Hematopoietic multipotent progenitor cell treated with erythropoietin and hydrocortisone succinate and interleukin-3 and kit ligand, for 17 days (in vitro differentiated cells): ENCODE results near the gene P2RY14.
"Not testable (repeated sequence)": the region's sequence is repeated elsewhere in the genome, so short reads cannot be mapped to it uniquely, and the experiment has no call there.

Experiments
- DNase-seq: peaks from one replicate; pipeline ENCODE4 v3.0.0-alpha.2; 2015; ENCODE audit warnings: low spot score

The P2RY14 gene

DNA sequence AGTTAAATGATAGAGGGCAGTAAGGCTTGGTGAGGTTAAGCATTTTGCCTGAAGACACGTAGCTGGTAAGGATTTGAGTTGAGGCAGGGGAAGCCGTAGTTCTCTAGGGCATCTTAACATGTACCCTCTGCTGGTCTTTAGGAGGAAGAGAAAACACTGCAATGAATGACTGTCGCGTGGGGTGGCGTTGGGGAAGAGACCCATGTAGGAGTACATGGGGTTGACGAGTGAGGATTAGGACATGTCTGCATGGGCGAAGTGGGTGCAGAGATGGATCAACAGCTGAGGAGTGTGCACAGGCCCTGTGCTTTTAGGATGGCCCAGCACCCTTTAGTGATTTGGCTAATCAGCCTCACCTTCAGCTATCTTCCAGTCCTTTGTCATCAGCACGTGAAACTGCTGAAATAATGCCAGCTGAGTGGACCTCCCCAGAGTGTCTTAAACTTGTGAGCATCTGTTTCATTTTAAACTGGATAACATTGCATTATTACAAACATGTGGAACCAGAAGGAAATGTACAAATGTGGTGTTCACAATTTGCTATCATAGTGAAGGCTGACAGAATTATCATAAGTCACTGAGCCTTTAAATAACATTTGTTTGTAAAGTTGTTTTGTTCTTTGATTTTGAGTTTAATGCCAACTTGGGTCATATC, 15.3 kb downstream of the P2RY14 start:
- DNase-seq: no peak

DNA sequence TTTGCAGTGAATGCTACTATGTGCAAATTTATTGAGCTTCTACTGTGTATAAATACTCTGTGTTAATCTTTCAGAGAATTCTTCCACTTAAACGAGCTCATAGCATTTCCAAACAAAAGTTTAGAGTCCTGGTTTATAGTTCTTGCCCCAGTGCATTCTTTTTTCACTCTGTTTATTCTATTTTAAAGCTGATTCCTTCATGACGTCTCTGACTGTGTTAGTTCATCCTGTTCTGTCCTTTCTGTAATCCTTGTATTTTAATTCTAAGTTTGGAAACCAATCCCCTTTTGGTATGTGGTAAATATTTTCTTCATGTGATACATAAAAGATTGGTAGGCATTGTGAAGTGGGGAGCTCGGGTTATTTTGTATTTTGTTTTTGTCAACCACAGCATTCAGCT, 18.7 kb downstream of the P2RY14 start:
- DNase-seq: no peak

DNA sequence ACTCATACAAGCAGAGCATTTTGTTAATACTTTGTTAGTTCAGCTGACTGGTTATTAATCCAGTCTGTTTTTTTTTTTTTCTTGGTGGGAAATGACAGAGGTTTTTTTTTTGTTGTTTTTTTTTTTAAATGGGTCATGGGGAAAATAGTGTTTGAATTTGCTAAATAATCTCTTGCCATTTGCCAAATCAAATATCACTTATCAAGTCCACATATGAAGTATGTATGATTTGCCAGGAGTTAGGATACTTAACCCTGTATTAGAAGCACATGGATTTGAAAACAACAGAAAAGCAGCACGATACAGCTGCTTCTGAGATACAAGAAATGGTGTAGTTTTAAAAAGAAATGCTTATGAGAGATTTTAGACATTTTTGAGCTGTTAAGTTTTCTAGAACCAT, 21.6 kb downstream of the P2RY14 start:
- DNase-seq: no peak

DNA sequence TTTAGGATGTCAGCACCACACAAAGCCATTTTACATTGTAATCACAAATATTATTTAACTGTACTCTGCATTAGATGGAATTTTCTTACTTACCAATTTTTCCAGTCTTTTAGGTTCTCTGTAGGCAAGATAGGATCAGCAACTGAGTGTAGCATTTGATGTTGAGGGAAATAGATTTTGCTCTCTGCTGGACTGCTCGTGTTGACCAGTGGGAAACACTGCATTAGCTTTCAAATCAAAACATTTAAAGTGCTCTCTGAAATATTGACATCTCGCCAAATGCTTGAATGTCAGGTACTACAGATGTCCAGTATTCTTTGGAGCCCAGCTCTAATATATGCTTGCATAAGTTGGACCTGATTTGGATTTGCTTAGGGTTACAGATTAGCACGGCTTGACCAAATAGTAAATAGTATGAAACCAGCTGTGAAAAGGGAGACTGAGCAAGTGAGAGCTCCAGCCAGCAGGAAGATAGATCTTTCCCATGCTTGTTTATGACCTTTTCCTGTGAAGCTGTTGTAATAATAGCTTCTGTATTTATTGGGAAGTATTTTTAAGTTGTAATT, 29.5 kb downstream of the P2RY14 start:
- DNase-seq: no peak

DNA sequence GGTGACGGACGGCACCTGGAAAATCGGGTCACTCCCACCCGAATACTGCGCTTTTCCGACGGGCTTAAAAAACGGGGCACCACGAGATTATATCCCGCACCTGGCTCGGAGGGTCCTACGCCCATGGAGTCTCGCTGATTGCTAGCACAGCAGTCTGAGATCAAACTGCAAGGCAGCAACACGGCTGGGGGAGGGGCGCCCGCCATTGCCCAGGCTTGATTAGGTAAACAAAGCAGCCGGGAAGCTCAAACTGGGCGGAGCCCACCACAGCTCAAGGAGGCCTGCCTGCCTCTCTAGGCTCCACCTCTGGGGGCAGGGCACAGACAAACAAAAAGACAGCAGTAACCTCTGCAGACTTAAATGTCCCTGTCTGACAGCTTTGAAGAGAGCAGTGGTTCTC, 36.3 kb downstream of the P2RY14 start:
- DNase-seq: not testable (repeated sequence)

DNA sequence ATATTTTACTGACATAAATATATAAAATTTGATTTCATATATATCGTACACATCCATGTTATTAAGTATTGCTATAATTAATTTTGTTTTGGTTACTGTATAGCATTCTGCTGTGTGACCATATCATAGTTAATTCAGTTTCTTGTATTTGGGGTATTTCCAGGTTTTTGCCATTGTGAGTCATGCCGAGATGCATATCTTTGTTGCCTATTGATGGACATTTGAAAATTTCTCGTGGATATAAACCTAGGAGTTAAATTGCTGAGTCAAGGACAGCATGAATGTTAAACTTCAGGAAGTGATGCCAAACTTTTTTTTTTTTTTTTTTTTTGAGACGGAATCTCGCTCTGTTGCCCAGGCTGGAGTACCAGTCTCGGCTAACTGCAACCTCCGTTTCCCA, 41.6 kb downstream of the P2RY14 start:
- DNase-seq: no peak

DNA sequence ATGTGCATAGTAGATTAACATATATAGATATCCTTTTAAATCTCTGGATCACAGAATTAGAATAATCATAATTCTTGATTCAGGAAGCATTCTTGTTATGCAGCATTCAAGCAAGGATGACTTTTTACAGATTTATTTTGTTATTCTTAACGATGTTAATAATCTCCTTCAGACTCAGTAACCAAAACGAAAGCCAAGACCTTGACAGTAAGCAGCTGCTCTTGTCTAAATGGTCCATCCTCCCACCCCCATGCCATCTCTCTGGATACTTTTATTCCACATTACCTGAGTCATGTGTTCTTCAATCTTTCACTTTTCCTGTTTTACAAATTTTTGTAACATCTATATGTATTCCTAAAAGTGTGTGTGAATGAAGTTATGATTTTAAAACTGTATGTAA, 42.0 kb downstream of the P2RY14 start:
- DNase-seq: no peak

DNA sequence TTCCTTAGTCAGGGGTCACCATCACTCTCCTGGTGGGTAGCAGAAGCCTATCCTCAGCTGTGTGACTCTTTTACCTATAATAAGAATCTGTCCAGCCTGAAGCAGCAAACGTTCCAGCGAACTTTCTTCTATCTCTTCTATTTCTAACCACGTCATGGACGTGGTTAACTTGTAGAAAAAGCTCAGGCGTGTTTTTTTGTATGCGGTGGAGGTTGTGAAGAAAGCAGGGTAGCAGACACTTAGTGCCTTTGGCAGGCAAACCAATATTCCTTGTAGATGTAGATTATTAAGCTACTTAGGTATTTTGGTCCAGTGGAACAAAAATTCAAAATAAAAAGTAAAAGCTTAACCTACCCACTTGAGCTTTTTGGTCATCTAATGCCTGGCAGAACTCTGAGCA, 43.5 kb downstream of the P2RY14 start:
- no peak for DNase-seq

DNA sequence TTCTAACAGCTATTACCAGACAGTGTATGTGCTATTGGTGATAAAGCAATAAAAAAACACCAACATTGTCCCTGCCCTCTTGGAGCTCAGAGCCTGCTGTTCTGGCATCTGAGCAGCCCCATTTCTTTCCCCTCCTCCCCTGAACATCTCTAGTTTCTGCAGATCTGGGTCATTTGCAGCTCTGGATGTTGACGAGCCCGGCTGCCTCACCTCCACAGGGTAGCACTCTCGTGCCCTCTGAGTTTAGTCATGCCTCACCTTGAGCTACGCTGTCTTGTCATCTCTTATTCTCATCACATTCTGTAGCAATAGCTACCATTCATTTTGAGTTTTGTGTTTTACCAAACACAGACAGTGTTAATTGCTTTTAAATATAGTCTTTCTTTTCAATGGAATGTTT, 45.4 kb downstream of the P2RY14 start:
- no peak for DNase-seq

DNA sequence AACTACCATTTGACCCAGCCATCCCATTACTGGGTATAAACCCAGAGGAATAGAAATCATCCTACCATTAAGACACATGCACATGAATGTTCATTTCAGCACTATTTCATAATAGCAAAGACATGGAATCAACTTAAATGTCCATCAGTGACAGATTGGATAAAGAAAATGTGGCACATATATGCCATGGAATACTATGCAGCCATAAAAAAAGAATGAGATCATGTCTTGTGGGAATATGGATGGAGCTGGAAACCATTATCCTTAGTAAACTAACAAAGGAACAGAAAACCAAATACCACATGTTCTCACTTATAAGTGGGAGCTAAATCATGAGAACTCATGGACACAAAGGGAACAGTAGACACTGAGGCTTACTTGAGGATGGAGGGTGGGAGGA, 45.9 kb downstream of the P2RY14 start:
- not testable (repeated sequence) for DNase-seq

DNA sequence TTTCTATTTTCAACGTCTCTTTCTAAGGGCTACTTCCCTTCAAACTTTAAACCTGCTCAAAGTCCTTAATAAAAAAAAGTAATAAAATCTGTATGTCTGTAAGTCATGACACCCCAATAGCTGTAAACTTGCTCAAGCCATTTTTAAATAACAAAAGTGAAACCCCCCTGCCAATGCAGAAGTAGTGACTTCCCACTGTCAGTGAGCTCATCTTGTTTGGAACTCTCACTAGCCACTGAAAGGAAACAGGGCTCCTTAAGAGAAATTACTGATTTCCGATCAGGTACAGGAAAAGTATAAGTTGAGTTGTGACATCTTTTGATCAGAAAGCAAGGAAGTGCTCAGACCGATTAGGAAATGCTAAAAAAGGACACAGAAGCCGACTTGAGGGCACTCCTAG, 47.7 kb downstream of the P2RY14 start:
- no peak for DNase-seq

DNA sequence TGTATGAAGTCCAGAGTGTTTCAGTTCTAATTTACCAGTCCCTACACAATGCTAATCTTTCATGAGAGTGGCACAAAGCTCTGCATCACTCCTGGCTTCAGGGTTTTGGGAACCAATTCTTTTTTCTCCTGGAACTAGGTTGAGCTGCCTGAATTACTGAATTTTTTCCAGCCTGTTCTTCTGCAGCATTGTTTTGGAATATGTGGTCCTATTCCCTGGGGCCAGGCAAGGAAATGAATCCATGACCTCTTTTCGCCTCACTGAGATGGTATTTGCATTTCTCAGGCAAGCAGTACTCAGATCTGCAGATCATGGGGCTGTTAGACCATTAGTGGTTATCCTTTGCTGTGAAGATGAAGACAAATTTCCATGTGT, 49.7 kb downstream of the P2RY14 start:
- no peak for DNase-seq

DNA sequence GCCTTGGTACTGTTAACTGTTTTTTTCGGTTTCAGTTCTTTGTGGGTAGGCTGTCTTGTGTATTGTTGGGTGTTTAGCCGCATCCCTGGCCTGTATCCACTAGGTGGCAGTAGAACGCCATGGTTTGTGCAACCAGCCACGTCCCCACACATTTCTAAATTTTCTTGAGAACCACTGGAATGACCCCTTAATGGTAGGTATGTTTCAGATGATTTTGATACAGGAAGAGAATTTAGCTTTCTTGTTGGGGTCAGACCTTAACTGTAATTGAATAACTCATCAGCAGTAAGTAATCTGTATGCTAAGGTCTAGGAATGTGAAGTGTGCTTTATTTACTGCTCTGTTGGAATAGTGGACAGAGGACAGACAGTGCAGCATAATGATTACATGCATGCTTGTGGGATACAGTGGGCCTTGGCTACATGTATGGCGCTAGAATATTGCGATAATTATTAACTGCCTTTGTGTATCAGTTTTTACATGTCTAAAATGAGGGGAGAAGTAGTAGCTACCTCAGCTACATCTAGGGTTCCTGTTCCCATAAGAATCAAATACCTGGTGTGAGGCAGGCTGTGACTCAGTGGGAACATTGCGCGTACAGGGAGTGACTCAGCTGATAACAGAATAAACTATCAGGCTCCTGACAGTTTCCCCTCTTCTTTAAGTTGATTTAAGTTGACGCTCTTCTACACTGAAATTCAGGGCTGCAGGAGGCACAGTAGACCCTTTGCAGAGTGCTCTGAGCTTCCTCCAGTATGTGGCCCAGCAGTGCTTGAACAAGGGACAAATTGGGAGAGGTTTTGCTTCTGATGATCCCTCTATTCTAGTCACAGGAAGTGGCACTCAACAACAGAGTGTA, 50.3 kb downstream of the P2RY14 start:
- peak; percentile 67 for DNase-seq

DNA sequence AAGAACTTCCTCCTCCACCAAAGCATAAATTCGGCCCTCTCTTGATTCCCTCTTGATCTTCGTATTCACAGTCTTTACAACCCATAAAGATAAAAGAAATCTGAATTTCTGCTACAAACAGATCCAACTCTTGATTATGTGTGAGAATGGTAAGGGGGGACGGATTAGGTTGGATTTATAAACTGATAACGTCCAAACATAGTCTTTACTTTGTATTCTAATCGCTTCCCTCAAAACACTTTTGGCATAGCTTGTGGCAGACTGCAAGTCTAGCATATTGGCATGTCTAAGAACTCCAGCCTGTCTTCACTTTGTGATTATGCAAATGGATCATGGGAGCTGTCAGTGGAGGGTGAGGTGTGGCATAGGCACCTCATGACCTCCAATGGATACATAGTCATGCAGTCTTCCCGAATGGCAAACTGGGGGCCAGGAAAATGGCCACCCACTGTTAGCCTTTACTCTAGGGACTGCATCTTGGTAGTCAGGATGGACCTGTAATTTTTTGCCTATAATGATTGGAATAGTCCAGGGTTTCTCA, 51.0 kb downstream of the P2RY14 start:
- DNase-seq: no peak

DNA sequence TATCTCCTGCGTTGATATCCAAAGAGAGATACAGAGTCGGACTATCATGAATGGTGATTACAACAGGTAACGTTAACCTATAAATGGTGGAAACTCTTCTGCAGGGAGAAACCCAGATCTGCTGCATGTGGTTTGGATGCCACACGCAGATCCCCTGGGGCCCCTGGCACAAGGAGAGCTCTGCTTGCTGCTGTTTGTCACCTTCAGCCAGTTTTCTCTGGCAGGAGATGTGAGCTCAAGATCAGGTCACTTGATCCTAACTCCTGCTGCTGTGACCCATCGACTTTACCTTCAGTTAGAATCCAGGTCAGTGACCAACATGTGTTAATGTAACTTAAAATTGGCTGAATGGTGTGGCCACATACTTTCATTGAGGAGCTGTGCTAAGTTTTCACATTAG, 51.5 kb downstream of the P2RY14 start:
- no peak for DNase-seq

DNA sequence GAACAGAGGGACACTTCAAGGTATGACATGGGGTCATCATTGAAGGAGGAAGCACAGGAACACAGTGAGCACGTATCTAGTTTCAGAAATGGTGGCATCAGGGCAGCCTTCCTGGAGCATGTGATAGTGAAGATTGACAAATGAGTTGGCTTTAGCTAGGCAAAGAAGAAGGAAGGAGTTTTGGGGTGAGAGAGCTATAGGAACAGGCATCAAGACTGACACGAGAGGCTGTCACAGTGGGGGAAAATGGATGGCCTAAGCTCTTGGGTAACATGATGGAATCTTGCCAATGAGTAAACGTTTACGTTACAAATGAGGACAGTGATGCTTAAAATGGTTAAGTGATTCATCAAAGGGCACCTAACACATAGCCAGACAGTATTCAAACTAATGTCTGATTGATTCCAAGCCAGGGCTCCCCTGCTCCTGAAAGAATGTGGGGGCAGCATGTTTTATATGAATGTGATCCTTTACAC, 52.2 kb downstream of the P2RY14 start:
- DNase-seq: no peak

DNA sequence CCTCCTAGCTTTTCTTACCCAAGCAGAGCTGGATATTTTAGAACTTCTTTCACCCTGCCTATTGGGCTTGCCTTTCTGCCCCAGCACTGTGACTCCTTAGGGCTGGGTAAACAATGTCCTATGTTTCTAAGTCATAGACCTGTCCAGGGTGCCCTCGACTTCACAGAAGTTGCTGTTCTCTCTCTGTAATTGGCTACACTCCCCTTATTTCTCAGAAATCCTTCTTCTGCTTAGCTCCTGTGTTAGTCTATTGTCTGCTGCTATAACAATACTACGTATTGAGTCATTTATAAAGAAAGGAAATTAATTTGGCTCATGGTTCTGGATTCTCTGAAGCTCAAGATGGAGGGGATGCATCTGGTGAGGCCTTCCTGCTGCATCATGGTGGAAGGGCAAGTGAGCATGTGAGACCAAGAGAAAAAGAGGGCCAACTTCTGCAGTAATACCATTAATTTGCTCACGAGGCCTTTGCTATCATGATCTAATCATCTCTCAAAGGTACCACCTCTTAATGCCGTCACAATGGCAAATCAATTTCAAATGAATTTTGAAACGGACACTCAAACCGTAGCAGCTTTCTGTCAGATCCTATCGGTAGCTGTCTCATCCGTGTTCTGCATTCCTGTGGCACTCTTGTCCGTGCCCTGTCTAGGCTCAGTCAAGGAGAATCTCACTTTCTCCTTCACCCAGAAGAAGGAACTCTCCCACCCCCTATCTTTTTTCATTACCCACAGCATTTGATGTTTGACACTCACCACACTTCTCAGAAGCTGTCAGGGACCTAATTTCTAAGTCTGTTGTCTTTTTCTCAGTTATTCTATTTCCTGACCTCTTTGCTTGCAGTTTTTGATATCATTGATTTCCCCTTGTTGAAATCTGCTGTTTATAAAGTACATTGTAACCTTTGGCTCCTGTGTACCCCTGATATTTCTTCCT, 53.0 kb downstream of the P2RY14 start:
- DNase-seq: no peak

DNA sequence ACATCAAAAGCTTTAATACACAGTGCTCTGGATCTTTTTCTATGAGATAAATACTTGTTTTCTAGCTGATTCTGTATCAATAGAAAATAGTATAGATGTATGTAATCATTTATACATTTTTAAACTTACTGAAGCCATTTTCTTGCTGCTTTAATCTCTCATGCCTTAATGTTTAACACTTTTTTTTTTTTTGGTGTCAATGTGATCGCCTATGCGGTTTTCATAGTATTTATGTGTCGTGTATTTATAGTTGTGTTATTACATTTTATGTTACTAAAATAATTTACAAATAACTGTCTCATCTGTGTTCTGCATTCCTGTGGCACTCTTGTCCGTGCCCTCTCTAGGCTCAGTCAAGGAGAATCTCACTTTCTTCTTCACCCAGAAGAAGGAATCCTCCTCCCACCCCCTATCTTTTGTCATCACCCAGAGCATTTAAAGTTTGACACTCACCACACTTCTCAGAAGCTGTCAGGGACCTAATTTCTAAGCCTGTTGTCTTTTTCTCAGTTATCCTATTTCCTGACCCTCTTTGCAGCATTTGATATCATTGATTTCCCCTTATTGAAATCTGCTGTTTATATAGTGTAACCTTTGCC, 54.0 kb downstream of the P2RY14 start:
- DNase-seq: no peak

DNA sequence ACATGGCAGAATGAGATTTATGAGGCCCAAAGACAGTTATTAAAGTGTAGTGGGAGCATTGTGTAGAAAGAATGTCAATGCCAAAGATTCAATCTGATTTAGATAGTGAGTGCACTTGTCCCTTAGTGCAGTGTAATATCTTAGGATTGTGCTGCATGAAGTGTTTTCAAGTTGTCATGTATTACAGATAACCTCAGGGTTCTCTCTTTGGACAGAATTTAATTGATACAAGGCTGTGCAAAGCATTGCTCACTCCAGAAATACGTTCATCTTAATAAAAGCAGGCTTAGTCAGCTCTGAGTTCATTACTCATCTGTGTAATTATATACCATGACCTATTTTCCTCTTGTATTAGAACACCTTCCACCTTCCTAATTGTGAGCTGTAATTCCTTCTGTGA, 59.3 kb downstream of the P2RY14 start:
- DNase-seq: no peak

DNA sequence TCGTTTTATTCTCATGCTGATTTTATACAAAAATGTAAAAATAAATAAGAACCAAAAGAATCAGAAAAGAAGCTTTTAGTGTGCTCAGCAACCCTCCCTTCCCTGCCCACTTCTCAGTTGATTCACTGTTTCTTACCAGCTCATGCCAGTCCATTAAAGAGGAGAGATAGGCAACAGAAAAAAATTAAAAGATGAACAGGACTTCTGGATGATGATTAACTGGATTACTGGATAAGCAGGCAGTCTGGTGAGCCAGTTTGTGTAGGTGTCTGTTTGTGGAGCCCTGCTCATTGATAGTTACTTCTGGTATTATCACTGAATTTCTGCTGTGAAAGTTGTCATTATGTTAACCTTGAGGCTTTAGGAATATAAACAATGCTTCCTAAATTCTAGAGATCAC, 60.2 kb downstream of the P2RY14 start:
- DNase-seq: no peak
